Measurements from ENCODE around the gene RETSAT.
"Not testable (repeated sequence)": the region's sequence is repeated elsewhere in the genome, so short reads cannot be mapped to it uniquely, and the experiment has no call there.

Gene RETSAT

DNA sequence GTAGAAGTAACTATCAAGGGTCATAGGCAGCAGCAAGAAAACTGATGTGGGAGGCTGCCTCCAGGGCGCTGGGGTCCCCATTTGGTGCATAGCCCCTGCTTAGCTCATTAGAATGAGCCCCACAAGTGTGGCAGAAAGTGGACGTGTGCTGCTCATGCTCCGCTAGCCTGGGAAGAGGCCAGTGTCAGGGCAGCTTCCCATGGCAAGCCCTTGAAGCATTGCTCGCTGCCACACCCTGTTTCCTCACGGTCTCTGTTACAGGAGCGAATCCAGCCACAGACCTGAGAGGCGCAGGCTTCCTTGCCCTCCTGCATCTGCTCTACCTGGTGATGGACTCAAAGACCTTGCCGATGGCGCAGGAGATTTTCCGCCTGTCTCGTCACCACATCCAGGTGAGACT is 22.8 kb upstream of the RETSAT start:
- no peak for DNase-seq

DNA sequence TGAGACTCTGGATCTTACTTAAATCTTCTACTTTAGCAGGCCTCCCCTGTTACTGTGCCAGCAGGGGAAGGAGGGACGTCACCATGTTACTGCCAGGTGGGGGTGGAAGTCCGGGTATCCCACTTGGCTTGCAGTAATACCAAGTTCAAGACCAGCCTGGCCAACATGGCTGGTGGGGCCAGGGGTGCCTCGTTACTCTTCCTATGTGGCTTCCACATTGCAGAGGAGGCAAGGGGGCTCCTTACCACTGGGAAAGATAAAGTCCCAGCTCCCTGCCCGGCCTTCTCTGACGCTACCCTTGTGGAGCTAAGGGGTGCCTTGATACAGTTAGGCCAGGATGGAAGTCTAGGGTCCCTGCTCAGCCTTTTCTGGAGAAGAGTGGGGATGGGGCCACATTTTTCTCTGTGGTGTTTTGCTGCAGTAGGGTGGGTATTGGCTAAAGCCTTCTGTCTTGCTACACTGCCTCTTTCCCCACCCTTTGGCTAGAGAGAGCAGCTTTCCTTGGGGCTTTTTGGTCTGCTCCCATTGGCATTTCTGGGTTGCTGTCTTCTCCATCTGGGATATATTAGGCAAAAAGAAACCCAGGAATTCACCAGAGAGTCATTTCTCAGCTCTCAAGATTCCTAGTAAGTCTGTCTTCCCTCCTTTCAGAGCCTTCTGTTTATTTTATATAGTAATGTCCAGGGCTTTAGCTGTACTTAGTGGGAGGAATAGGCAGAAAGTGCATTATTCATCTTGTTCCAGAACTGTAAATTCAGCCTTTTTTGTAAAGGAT is 22.1 kb upstream of the RETSAT start:
- no peak for DNase-seq

DNA sequence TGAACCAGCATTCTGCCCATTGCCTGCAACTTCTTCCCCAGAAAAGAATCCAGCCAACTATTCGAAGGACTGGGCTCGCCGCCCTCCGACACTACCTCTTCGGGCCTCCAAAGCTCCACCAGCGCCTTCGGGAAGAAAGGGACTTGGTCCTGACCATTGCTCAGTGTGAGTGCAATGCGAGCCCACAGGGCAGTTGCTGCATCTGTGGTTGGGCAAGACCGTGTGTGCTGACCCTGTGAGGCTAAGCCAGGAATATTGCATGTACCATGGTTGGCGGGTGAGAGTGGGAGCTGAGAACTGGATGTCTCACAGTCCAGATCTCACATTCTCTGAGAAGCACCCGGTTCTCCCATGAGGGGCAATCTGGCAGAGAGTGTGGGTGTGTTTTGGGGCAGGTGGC is 16.7 kb upstream of the RETSAT start:
- DNase-seq, result no peak

DNA sequence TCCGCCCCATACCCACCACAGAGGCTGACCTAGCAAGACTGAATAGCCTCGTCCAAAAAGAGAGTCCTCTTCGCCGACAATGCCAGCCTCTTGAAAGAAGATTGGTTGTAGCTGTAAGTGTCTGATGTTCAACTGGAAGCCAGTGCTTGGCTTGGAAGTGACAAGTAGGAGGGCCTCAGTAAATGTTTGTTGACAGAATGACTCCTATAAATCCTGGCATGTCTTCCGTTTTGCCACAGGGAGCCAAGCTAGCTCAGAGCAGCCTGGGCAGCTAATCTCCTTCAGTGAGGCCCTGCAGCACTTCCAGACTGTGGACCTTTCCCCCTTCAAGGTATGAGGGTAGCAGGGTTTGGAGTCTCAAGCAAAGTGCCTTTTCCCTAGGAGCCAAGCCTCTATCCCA is 15.2 kb upstream of the RETSAT start:
- DNase-seq, result no peak

DNA sequence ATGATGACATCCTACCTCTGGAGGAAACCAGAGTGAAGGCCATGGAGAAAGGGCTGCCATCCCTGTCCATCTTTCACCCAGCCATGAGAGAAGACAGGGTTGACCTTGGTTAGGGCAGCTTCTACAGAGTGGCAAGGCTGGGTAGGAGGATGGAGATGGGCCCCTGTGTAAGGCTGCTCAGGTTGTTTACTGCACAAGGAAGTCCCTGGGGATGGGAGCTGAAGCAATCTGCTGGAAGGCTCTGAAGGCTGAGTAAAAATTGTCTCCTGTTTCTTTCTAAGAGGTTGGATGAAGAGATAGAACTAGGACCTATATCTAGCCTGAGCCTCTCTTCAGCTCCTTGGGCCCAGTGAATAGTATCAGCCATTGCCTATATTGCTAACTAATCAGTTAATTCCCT is 14.6 kb upstream of the RETSAT start:
- DNase-seq, result no peak

DNA sequence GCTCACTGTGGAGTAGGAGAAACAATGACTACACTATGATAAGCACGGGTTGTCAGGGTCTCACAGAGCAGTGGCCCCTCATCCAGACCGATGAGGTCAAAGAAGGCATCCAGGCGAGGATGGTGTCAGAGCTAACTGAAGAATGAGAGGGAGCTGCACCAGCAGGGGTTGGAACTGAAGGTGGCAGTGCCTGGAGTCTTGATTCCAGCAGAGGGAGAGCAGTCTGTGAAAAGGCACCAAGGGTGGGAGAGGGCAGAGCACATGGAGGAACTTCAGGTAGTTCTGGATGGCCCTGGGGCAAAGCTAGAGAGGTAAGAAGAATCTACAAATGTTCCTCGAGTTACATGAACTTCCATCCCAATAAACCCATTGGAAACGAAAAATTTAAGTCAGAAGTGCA is 12.9 kb upstream of the RETSAT start:
- DNase-seq, result no peak

DNA sequence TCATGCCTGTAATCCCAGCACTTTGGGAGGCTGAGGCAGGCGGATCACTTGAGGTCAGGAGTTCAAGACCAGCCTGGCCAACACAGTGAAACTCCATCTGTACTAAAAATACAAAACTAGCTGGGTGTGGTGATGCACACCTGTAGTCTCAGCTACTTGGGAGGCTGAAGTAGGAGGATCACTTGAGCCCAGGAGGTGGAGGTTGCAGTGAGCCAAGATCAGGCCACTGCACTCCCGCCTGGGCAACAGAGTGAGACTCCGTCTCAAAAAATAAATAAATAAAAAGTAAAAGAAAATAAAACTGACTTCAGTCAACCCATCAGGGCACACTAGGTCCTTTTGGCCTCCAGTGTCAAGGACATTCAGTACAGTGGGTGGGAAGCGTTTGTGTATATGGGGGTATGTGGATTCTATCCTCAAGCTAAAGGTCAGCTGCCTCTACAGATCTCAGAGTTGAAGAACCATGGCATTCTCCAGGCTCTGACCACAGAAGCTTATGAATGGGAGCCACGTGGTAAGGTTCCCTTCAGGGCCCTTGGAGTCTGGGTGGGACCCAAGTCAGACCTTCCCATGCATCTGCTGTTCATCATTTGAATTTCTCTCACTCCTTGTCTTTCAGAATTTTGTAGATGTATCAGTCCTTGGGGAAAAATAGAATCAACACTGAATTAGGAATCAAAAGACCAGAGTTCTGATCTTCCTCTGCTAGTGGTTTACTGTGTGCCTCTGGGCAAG is 8.5 kb upstream of the RETSAT start:
- DNase-seq, result not testable (repeated sequence)

DNA sequence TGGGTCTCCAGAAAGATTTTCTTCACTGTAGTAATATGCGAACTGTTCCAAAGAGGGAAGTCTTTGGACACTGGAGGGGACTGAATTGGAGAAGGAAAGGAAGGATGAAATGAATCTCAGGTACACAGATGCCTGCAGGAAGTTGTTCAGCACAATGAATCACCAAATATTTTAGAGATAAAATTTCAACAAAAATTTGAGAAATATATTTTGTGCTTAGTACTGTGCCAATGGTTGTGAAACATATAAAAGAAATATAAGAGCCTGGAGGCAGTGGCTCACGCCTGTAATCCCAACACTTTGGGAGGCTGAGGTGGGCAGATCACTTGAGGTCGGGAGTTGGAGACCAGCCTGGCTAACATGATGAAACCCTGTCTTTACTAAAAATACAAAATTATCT is 3.4 kb upstream of the RETSAT start:
- no peak for DNase-seq

DNA sequence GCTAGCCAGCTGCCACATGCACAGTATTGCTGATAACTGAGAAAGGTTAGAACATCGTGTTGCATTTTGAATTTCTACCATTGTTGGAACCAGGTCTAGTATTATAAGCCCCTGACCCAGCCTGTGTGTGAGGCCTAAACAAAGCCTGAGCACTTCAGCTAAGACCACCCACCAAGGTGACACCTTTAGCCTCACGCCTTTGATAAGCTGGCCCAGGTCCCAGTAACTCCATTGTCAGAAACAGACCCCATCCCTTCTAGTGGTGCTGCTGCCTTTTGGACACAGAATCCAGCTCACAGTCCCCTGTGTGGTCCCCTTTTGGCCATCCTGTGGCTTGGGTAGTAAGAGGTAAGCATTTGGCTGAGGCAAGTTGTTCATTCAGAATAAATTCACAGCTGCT is 1.9 kb upstream of the RETSAT start:
- DNase-seq, result no peak

DNA sequence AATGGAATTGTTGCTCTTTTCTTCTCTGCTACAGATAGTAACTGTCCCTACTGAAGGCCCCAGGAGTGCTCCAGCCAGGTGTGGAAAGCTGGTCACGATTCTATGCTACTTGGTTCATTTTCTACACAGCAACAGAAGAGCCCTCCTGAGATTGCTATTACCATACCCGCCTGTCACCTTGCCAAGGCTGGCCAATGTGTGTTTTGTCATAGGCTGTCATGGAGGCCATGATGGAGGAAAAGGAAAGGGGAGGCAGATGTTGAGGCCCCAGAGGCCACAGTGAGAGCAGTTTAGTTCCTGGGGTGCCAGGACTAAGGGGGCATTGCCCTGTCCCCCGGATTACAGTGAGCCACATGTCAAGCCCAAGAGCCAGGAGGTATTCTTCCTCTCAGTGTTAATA is 1.2 kb upstream of the RETSAT start:
- DNase-seq, result no peak

DNA sequence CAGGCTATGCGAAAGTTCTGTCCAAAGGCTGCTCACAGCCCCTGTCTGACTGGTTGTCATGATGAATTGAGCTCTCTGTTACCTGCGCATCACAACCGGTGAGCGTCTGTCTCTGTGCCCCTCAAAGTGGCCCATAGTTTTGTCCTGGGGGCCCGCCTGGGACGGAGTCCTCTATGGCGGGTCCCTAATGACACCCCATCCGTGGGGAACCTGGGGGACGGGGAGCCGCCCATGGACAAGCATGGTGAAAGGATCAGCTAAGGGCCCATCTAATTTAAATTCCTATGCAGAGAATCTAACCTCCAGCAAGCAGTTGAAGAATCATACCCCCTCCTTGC is 714 bp upstream of the RETSAT start:
- no peak for DNase-seq

DNA sequence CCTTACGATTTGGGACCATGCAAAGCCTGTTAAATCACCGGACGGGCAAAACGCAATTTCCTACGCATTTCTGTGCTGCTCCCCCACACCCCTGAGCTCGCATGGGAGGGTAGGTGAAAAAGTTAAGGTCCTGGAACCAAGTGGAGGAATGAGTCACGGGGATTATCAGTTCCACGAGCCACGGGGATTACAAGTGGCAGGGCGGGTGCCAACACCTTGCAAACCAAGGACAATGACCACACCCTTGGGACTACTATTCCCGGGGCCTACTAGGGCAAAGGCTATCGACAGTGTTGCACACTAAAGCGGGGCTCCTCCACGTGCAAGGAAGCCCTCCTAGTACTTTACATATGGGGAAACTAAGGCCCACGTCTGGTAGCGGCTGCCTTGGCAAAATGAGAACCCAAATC is 447 bp downstream of the RETSAT start:
- DNase-seq, result no peak

DNA sequence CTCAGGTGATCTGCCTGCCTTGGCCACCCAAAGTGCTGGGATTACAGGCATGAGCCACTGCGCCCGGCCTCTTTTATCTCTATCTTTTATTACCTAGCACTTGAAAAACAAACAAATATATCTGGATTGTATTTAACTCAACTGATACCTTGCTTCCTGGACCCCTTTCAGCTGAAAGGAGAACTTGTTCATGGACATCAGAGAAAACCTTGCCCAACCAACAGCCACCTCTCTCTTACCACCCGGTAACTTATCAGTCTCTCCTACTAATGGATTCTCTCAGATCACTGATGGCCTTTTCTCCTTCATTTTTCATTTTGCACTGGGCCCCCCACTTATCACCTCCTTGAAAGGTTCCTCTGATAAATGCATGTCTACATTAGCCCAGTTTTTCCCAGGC is 6.7 kb downstream of the RETSAT start:
- DNase-seq, result no peak

DNA sequence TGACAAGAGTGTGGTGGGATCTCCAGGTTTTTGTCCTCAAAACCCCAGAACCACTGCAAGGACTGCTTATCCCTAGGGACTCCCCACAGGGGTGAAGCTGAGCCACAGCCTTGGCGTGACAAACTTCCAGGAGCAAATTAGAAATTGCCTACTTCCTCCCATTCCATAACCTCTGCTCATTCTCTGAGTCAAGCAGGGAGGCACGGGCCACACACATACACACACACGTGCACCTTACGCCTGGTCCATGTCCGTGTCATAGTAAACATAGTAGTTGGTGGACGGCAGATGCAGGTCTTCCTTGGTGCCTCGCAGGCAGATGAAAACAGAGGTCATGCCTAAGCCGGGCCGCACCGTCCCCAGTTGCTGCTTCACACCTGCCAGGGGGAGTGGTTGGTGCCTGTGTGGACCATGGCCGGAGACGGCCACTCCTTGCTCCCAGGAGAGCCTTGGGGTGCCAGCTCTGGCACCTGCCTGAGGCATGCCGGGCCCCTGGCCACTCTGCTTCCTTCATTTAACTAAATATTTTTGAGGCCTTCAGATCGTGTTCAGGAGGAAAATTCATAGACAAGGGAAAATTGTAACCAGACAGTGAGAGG is 9.9 kb downstream of the RETSAT start:
- no peak for DNase-seq

DNA sequence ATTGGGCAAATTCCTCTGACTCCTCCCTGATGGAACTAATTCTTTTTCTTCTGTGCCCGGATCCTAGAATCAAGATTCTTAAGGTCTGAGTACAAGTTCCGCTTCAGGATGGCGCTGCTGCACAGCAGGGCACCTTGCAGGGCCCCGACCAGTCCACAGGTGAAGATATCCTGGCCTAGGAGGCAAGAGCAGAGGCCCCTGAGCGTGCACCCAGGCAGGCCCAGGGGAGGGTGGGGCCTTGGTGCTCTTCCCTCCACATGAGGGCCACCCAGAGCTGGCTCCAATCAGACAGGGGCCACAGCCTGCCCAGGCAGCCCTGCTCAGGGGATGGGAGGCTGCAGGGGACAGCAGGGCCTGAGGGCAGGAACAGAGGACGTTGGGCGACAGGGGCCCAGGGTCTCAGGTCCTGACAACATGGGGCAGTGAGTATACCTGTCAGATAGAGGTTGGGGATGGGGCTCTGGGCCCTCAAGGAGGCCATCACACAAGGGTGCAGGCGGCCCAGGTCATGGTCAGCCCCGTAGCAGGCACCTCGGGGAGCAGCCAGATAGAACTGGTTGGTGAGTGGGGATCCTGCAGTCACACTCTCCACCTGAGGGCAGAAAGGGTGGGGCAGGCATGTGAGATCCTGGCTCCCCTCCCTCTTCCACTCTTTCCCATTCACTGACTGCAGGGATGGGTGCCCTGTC is 11.0 kb downstream of the RETSAT start:
- not testable (repeated sequence) for DNase-seq

DNA sequence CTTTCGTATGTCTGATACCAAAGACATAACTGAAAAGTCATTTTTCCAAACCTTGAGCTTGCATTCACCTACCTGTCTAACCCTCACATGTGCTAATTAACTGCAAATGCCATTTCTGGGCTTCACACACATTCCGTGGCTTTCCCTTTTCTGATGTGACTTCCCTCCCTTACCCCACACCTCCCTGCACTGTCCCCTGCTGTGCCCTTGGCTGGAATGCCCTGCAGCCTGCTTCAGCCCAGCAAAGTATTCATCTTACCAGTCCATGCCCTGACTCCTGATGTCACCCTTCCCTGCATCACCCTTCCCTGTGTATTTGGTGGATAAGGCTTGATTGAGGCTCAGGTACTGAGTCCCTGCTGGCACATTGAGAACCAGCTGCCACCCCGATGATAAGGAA is 12.2 kb downstream of the RETSAT start:
- DNase-seq, result no peak

DNA sequence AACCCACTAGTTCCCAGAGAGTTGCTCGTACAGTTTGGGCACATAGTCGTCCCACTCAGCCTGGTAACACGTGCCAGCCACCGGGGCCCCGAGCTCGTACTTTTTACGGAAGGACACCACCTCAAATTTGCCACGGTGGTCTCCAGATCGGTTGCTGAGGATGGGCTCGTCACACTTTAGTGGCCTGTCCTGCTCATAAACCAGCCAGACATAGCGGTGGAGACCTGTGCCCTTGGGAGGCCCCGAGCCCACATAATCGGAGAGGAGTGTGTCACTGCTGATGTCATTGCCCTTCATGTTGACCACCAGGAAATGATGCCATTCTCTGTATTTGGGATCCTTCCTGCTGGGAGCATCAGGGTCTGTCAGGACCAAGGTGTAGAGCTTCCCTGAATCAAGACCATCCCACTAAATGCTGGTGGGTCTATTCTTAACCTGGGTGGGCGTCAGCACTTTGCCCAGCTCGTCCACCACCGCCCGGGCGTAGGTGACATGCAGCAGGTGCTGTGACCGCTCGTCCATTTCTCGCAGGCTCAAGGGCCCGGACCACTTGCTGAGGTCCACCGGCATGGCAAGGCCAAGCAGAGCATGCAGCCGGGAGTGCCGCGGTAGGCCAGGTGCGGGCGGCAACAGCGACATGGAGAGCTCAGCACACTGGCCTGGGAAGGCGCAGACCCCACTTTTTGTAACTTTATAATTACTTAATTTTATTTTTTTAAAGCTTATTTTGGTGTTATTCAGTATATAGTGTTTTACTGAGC is 12.9 kb downstream of the RETSAT start:
- no peak for DNase-seq

DNA sequence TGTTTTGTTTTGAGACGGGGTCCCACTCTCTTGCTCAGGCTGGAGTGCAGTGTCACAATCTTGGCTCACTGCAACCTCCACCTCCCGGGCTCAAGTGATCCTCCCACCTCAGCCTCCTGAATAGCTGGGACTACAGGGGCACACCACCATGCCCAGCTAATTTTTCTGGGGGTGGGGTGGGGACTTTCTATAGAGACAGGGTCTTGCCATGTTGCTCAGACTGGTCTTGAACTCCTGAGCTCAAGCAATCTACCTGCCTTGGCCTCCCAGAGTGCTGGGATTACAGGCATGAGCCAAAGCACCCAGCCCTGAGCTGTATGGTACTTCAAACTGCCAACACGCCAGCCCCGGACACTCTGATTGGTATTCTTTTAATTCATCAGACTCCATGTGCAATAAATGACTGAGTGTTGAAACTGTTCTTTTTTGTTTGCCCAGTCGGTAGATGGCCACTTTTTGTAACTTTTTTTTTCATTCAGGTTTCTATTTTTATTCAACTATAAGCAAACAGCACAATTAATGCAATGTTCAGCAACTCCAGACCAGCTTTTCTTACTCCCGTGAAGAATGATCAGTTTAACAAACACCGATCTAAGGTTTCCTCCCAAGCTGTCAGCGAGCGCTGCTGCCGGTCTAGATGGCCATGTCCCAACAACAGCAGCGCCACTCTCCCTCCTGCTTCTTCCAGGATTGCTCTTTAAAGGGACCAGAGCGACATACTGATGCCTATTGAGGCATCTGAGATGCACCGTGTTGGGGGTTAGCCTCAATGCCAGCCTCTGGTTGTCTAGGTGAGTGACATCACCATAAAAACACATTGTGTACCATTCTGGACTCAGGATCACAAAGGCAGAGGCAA is 14.1 kb downstream of the RETSAT start:
- DNase-seq, result no peak

DNA sequence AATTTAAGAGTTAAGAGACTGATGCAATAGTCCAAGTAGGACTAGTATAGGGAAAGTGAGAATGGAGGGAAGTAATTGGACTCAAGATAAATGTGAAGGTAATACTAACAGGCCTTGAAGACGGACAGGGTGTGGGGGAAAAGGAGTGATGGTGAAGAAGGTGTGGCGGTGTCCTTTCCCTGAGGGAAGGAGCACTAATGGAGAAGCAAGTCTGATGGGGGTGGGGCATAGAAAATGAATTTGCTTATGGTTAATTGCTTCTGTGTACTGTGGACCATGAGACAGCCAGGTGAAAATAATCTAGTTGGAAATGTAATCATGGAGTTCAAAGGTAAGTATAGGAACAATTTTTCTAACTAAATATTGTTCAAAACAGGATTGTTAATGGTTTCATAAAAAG is 19.4 kb downstream of the RETSAT start:
- DNase-seq, result no peak

DNA sequence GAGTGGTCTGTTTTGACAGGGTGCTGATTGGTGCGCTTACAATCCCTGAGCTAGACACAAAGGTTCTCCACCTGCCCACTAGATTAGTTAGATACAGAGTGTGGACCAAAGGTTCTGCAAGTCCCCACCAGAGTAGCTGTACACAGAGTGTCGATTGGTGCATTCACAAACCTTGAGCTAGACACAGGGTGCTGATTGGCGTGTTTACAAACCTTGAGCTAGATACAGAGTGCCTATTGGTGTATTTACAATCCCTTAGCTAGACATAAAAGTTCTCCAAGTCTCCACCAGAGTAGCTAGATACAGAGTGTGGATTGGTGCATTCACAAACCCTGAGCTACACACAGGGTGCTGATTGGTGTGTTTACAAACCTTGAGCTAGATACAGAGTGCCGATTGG is 20.5 kb downstream of the RETSAT start:
- DNase-seq, result not testable (repeated sequence)

DNA sequence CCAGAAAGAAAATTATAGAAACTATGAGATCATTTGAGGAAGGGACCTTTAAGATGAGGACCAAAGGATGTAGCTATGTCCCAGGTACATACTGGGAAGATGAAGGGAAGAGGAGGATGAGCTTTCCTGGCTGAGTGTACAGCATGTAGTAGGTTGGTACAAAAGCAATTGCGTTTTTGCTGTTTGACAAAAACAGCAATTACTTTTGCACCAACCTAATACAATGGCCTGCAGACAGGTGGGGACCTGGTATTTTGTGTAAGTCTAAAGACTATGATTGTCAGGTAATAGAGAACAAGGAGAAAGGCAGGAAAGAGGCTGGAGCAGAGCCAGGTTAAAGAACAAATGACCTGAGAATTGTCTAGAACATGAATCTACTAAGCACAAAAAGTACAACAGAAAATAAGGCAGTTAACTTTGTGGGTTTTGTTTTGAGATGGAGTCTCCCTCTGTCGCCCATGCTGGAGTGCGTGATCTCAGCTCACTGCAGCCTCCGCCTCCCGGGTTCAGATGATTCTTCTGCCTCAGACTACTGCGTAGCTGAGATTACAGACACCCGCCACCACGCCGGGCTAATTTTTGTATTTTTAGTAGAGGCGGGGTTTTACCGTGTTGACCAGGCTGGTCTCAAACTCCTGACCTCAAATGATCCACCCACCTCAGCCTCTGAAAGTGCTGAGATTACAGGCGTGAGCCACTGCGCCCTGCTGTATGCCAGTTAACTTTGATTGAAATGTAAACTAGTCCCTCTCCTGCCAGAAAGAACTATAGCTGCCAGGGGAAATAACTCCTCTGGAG is 23.3 kb downstream of the RETSAT start:
- no peak for DNase-seq
